ENCODE results near the gene COTL1.

The COTL1 gene

DNA sequence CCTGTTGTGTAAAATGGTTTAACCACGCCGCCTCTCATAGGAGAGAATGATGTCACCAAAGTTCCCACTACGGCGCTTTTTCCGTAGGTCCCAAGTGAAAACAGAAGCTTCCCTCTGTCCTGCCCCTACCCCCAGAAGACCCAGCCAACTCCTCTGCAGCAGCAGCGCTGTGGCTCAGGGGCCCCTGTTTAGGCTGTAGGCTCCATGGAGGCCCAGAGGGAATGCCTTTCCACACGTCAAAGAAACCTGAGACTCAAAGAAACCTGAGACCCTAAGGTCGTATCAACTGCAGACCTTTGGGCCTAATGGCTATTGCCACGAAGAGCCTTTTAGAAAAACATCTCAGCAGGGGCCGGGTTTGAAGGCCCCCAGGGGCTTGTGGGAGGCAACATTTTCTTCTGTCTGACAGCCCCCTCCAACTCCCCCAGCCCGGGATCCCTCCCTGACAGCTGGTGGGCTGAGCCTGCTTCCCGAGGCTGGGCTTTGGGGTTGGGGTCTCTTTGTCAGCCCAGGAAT, 70.3 kb downstream of the COTL1 start:
- no peak for DNase-seq

DNA sequence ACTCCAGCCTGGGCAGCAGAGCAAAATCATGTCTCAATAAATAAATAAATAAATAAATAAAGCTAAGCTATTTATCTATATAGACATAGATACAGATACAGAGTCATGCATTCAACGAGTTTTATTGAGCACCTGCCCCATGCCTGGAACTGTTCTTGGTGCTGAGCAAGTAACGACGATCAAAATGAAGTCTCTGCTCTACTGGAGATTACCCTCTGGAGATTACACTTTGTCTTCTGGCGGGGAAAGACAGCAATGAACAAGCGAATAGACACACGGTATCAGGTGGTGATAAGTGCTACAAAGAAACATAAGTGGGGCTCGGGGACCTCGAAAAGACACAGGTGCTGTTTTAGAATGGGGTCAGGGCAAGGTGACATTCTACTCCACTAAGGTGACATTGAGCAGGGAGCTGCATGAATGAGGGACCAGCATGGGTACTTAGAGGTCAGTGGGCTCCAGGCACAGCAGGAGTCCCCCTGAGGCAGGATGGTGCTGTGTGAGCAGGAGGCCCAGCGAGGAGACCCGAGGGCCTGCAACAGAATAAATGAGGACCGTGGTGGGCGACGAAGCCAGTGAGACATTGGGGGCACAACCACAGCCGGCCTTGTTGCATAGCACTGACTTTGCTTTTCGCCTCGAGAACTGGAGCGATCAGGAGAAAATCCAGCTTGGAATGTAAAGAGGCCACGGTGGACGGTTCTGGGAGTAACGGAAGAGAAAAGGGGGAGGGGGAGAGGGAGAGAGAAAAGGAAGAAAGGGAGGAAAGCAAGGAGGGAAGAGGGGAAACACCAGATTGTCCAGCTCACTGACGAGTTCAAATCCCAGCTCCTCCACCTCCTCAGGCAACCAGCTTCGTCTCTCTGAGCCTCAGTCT, 71.0 kb downstream of the COTL1 start:
- DNase-seq, result no peak

DNA sequence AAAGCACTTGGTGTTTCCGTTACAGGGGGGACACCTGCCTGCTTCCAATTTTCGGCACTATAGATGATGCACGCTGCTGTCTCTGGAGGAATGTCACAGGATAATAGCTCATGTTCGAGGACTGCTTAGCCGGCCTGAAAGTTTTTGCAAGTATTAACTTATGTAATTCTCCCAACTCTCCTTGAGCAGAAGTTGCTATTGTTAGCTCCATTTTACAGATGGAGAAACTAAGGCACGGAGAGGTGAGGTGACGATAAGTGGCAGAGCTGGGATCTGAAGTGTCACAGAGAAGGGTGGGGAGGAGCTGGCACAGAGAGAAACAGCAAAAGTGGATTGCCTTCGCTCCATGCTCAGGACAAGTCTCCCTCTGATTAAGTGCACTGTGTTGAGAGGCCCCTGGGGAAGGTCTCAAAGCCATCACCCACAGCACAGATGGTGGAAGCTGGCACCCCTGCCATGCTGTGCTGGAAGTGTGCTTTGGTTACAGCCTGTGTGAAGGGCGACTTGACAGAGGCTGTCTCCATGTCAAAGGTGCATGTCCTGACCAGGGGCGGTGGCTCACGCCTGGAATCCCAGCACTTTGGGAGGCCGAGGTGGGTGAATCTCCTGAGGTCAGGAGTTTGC, 72.7 kb downstream of the COTL1 start:
- DNase-seq, result no peak

DNA sequence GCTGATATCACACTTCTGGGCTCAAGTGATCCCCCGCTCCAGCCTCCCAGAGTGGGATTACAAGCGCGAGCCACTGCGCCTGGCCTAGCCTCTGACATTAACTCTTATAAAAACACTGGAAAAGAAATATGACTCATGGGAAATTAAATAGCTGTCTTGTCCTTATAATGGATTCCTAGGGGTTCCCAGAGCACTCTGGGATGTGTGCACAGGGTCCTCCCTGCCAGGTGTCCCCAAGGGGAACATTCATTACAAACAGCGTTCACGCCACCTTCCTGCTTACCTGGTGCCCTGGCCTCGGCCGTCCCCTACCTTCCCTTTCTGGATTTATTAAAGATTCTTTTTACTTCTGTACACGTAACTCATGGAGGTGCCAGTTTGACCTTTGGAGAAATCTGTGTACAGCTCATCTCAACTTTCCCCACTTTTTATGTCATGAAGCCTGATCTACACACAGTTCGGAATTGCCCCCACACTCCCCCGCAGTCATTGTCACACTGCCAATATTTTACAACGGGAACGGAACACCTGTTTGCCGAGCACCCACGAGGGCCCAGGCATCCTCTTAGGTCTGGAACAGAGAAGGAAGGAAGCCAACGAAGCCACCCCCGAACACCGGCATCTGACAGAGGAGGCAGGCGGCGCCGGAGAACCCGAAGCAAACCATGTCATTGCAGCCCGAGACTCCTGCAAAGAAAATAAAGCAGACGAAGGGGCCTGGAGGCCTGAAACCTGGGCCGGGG, 73.7 kb downstream of the COTL1 start:
- DNase-seq, result peak in 1 of 2 donors; percentile 65

DNA sequence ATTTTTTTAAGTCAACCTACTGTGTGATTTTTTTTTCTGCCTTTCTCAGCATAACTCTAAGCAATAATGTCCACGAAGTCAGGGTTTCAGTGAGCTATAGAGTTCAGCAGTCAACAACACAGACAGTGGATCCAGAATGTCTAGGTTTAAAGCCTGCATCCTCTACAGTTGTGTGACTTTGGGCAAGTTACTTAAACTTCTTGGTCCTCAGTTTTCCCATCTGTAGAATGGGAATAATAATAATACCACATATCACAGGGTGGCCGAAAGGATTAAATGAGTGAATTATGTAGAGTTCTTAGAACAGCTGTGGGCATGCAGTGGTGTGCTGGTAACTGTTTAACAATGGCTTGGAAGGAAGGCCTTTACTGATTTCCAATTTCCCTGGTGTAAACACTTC, 74.6 kb downstream of the COTL1 start:
- DNase-seq, result no peak

DNA sequence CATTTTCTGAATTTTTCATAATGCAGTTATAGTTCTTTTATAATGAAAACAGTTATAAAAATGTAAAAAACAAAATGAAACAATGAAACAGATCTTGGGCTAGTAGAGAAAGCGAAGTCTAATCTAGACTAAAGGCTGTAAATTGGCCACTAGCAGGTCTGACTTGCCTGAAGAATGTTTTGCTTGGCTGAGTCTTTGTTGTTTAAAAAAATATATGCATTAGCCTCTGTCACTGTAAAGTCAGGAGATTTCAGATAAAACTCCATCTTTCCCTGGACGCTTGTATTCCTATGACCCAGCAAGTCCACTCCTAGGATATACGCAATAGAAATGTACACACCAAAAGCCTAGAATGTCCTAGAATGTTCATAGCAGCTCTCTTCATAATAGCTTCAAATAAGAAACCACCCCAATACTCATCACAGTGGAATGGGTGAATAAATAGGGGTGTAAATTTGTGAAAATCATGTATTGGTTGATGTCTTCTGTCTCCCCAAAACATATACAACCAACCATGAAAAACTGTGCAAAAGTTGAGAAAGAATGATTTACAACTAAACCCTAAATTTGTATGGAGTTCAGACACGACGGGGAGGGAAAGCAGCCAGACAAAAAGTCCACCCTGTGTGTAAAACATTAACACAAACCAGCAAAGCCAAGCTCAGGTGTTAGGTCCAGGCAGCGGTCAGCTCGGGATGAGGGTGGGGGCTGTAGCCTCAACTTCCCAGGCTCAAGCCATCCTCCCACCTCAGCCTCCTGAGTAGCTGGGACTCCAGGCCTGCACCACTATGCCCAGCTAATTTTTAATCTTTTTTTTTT, 75.7 kb downstream of the COTL1 start:
- DNase-seq, result no peak

DNA sequence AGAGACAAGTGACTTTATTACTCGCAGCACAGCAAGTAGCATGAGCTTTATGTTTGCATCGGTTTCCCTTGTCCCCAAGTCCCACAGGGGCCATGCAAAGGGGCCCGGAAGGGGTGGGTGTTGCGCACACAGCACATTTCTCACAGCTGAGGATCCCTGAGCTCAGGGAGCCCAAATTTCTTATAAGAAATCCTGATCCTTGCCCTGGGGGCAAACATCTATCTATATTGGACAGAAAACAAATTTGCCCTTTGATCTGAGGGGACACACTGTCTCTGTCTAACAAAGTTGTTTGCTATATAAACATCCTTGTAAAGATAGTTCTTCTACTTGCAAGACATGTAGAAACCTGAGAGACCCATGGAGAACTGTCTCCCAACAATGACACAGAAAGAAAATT, 77.7 kb downstream of the COTL1 start:
- DNase-seq, result no peak

DNA sequence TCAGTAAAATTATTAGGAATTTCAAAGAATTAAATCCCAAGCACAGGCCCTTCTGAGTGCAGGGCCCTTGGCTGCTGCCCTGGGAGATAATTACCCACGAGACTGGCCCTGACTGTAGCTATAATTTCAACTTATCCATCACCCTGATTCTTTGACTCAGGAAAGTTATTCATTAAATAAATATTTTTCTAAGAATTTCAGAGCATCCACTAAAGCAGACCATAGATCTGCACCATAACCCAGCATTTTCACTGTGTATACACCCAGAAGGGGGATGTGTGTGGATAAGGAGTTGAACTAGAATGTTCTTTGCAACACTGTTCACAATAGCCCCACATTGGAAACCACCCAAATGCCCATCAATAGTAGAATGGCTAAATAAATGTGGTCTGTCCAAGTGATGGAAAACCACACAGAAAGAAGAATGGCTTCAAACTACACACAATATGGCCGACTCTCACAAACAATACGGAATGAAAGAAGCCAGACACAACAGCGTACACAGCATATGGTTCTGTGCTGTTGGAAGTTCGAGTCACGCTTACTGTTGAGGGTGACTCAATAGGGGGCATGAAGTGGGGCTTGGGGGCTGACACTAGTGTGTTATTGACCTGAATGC, 79.5 kb downstream of the COTL1 start:
- DNase-seq, result no peak

DNA sequence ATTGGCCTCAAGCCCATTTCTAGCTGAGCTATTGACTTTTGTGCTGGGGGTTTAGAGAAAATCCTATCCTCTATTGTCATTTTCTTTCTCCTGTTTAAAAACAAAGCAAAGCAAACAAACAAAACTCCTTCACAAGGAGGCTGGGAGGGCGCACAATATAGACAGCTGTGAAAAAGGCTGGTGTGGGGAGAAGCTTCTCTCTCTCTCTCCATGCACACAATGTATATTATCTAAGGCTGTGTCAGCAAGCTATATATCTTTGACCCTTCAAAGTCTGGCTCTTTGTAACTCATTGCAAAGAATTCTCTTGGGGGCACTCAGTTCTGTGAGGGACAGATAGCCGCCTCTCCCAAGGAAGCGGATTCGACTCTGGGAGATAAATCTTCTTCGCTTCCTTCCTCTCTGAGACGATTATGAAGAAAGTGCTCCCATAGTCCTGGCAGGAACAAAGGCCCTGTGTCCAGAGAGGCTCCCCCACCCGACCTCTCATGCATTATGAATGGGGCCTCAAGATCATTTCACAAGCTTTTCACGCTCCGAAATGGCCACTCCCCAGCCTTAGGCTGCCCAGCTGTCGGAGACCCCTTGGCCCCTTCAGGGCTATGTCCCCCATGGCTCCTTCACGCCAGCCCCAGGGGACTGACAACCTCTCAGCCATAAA, 80.3 kb downstream of the COTL1 start:
- no peak for DNase-seq

DNA sequence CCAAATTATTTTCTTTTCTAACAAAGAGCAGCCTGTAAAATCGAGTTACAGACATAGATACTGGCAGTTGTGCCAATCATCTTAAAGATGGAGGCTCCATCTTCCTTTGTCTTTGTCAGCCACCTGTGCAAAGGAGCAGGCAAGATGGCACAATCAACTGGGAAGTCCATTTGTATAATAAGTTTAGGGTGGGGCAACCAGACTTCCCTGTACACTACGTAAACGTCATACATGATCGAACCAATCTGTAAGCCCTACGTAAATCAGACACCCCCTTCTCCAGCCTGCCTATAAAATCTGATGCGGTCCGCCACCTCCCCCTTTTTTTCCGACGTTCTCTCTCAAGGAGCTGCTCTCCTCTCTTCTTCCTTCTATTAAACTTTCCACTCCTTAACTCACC, 82.0 kb downstream of the COTL1 start:
- DNase-seq, result no peak

DNA sequence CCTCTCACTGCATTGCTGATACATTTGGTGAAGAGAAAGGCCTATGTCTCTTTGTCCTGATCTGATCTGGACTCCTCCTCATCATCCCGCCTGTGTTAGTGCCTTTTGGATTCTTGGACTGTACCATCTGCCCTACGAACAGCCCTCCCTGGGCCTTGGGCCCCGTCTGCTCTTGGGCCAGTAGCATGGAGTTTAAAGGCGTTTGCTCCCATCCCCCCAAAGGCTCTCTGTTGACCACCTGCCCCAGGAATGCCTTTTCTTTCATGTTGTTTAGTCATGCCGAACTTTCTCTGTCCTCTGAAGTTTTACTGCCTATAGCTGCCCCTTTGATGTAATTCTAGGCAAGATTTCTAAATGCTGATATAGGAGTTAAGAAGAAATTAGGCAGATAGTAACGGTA, 82.5 kb downstream of the COTL1 start:
- no peak for DNase-seq

DNA sequence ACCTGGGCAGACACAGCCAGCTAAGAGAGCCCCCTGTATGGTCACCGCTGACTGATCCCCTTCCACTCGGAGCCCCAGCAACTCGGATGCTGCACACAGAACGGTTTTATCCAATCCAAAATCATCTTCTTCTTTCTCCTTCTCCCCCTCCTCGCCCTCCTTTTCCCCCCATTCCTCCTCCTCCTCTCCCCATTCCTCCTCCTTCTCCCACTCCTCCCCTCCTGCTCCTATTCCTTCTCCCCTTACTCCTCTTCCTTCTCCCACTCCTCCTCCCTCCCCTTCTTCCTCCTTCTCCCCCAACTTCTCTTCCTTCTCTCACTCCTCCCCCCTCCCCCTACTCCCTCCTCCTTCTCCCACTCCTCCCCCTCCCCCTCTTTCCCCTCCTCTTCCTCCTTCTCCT, 83.1 kb downstream of the COTL1 start:
- no peak for DNase-seq

DNA sequence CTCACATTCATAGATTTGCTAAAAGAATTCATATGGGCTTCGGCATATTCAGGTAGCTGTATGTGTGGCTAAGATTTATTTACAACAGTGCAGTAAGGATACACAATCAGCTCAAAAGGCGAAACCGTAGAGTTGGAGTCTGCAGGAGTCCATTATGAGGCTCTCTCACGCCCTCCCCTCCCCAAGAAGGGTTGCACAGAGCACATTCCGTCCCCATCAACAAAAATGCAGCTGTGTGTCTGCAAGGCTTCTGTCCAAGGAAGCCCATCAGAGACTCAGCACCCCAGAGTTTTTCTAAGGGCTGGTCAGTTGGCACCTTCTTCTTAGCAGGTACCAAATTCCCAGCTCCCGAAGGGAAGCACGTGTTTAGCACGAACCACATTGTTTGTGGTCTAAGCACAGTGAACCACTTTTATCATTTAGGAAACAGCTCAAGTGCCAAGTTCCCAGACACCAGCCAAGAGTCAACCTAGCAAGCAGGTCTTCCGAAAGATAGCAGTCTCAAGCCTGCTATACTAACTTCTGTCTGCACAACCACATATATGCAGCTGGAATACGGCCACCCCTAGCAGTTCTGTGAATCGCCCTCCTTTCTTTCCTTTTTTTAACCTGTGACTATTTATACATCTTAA, 84.9 kb downstream of the COTL1 start:
- DNase-seq, result no peak

DNA sequence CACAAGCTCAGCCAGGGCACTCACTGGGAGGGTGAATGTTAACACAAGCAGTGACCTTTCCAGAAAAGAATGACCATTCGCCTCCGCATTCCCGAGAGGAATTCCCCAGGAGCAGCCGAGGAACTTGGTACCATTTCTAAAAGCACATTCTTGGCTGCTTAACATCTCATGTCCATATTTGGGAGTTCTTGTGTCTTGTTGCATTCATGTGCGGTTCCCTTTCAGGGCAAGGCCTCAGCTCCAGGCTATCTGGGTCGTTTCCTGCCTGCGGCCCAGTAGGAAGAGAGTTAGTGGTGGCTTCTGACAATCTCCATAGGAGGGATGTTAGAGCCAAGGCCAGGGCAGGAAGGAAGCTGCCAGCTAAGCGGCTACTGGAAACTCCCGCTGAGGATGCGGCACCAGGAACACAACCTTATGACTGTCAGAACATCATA, 85.6 kb downstream of the COTL1 start:
- peak in 1 of 2 donors; percentile 6 for DNase-seq

DNA sequence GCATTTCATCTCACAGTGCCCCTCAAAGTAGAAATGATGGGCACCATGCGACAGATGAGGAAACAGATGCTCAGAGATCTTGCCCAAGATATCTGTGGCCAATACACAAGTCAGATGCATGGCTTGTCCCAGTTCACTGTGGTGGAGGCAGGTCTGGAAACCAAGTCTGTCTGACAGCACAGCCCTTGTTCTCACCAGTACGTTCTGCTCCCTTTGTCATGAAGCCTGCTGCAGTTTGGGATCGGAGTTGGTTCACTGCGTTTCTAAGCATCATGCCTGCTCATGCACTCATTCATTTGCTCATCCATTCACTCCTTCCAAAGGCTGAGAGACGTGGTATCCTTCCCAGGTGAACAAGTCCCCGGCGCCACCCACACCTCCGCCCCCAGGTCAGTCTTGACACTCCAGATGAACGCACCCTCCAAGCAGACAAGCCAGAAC, 86.2 kb downstream of the COTL1 start:
- no peak for DNase-seq

DNA sequence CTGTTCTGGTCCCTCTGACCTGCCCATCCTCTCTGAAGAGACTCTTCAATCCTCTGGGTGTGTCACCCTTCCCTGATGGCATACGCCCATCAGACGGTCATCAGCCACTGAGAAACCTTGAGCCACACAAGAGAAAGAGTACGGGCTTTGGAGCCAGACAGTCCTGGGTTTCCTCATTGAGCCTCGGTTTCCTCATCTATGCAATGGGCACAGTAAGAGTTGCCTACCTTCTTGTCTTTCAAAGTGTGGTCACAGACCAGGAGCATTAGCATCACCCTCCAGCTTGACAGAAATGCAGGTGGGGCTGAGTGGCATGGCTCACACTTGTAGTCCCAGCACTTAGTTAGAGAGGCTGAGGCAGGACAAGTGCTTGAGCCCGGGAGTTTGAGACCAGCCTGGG, 87.3 kb downstream of the COTL1 start:
- no peak for DNase-seq

DNA sequence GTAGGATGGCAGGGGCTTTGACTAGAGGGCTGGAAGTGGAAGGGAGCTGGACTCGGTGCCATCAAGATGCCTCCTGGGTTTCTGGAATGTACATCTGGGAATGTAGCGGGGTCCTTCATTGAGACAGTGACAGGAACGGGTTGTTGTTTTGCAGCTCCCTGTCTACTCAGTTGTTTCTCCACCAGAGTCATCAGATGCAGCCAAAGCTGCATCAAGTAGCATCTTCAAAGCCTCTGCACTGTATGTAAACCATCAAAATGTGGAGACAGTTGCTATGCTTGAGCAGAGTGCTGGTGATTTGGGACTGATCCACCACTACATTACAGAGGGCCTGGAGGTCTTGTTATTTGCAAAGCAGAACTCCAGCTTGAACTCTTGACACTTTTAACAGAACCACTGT, 88.3 kb downstream of the COTL1 start:
- DNase-seq, result no peak

DNA sequence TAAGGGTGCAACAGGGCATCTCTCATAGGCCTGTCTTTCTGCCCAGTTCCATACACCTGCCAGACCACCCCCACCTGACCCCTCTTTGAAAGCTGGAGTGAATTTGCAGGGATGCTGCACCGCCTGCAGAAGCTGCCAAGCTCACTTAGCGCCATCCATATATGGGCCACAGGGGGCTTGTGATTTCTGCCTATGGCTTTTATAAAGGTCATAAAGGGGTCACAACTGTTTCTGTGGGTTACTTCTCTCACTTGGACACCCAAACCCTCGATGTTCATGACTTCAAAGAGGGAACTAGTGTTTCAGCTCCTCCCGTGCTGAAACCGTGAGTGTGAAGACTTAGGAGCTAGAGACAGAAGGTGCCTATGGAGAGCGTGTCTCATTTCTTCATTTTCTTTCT, 89.6 kb downstream of the COTL1 start:
- DNase-seq, result no peak

DNA sequence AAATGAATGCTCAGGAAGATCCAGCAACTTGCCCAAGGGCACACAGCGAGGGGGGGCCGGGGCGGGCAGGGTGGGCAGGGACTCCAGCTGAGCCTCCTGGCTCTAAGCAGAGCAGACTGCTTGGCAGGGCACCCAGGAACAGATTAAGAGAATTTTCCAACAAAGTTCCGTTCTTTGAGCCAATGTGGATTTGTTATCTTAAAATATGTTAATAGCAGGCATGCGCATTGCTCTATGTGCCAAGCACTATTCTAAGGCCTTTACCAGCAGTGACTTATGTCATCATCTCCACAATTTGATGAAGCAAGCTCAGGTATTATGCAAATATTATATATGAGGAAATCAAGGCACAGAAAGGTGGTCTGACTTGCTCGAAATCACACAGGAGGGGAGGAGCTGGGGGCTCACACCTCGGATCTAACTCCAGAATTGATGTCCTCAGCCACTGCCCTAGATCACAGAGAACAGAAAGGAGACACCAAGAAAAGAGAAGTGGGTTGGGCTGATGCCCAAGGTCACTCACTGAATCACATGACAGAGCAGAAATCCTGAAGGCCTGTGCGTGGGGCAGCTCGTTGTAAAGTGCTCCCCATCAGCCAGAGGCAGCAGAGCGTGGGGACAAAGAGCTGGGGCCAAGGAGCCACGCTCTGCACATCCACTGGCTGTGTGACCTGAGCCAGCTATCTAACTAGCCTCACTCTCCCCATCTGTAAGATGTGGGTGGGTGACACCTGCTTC, 90.2 kb downstream of the COTL1 start:
- DNase-seq, result no peak

DNA sequence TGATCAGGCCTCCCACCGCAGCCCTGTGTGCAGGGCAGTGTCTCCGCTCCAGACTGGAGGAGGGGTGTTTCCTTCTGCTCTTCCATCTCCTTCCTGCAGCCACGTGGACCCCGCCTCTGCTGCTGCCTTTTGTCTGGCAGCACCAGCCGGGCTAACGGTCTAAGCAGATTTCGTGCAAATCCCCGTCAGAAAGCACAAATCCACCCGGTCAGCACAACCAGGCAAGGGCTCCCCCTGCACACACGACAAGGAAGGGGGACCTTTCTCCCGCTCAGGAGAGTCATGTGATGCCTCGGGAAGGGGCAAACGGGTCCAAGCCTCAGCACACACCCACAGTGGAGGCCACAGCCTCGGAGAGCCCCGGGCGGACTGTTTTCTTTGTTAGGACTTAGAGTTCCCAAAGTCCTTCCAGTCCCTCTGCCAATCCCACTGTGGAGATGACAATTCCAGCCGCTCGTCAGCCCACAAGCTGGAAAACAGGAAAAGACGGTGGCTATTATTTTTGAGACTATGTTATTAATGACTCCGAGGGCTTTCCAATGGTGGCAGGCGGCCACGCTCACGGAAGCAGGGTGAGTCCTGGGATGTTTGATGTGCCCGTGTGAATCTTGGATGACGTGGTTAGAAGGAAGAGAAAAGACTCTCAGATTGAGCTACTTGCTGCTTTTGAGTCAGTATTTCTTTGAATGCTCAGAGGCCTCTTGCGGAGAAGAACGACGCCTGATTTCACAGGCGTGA, 90.9 kb downstream of the COTL1 start:
- DNase-seq, result no peak
